DOHH2 (cell line): Measurements from ENCODE around the gene SOX10.

Experiments used
- CTCF ChIP-seq: fragments of 200-600 bp; sonication (generic); IDR thresholded peaks from one replicate; pipeline ENCODE4 v1.5.1; 2014; ENCODE audit warnings: antibody characterized with exemption, mild to moderate bottlenecking, low read depth, low read length; ENCODE audit not compliant: poor library complexity, severe bottlenecking
- EZH2phosphoT487 ChIP-seq: fragments of 200-600 bp; sonication (generic); IDR thresholded peaks from 2 replicates; pipeline ENCODE4 v1.6.1; 2017; ENCODE audit warnings: borderline replicate concordance, mild to moderate bottlenecking, antibody characterized with exemption, low read length, moderate library complexity, mixed read lengths

GRCh38 chr22:37930270-37930951 lies 53.9 kb downstream of the SOX10 start:
- peak; percentile 61 for TF ChIP-seq CTCF
- no peak for TF ChIP-seq EZH2phosphoT487
